HepG2 (cell line): ENCODE measurements around the gene JMJD1C.

Source experiments
- CREB1 ChIP-seq, 2 experiments: fragments of 450-650 bp in 1 of 2; IDR thresholded peaks; 2 replicates each; pipeline ENCODE4 v1.6.1; 2016 to 2017; ENCODE audit warnings: control low read depth in 1 of 2, mild to moderate bottlenecking in 1 of 2, missing compliant biosample characterization in 1 of 2, missing genetic modification characterization in 1 of 2
- CSRNP2 ChIP-seq: sonication (generic); formaldehyde crosslinking; conservative IDR thresholded peaks from 2 replicates; pipeline ENCODE4 v1.8.0; 2022; ENCODE audit warnings: low read depth, missing genetic modification reagents
- SMARCC2 ChIP-seq: fragments of 450-650 bp; IDR thresholded peaks from 2 replicates; pipeline ENCODE4 v1.6.1; 2017; ENCODE audit warnings: antibody characterized with exemption, mild to moderate bottlenecking

- TF ChIP-seq CSRNP2: no peak
- TF ChIP-seq SMARCC2: no peak
- TF ChIP-seq CREB1 (IDR thresholded peaks at IDR 0.05): no peak
- no peak for TF ChIP-seq CREB1 (CRISPR knock-in tag; IDR thresholded peaks at IDR 0.05)
These were observed 264.7 kb downstream of the JMJD1C start for GRCh38 chr10:63201118-63201517.
